T-helper 1 cell (primary cell): ENCODE results near the gene C19orf81.

Source experiments
- DNase-seq, 5 donors: peaks; one replicate each; pipeline ENCODE4 v3.0.0-alpha.2; 2012 to 2020

Gene C19orf81

GRCh38 chr19:50659318-50660087 is 10.3 kb downstream of the C19orf81 start:
- DNase-seq, result no peak

DNA sequence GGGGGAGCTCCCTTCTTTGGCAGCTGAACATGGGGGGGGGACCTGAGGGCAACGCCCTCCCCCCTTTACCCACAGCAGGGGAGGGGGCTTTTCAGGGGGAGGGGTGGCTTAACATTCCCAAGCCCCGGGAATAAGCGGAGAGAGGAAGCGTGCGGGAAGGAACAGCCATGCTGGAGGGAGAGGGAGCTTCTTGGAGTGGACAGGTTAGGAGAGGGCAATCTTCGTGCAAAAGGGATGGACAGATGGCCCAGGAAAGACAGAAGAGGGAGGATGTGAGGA is 10.8 kb downstream of the C19orf81 start:
- no peak for DNase-seq

GRCh38 chr19:50661023-50661422 is 11.8 kb downstream of the C19orf81 start:
- DNase-seq, result no peak

- DNase-seq, result no peak
Observed at GRCh38 chr19:50661766-50662650, 12.8 kb downstream of the C19orf81 start.

DNA sequence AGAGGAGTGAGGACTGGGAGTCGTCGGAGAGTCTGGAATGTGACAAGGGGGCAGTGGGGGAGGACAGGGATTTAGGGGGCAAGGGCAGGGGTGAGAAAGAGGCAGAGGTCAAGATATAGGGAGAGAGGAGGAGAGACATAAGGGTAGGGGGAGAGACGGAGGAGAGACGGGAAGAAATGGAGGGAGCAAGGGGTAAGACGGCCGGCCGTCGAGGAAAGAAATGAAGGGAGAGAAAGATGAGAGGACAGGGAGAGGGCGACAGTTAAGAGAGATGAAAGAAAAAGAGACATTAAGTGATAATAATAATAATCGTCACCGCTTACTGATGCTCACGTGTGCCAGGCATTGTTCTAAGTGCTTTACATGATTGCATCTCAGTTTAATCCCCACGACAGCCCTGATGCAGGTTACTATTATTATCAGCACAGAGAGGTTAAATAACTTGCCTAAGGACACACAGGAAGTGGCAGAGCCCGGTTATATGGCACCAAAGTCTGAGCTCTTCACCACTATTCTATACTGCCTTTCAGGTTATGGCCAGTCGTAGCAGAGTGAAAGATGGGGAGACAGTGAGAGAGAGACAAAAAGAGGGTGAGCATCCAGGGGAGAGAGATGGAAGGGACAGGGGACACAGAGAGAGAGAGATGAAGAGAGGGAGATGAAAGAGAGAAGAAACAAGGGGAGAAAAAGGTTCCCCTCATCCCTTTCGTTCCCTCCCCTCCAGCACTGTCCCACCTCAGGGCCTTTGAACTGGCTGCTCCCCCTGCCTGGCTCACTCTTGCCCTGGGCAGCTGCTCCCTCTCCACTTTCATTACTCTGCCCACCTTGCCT is 13.6 kb downstream of the C19orf81 start:
- no peak for DNase-seq

DNA sequence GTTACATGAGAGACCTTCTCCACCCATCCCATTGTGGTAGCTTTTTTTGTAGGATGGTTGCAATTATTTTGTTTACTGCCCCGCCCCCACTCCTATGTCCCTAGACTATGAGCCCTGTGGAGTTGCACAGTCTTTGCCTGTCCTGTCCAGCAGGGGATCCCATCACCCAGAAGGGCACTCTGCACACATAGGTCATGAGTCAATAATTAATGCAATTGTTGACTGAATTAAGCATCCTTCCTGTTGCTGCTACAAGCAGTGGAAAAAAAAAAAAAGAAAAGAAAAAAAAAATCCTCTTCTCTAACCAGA is 14.2 kb downstream of the C19orf81 start:
- no peak for DNase-seq

GRCh38 chr19:50664204-50664603 is 15.0 kb downstream of the C19orf81 start:
- DNase-seq, result no peak

DNA sequence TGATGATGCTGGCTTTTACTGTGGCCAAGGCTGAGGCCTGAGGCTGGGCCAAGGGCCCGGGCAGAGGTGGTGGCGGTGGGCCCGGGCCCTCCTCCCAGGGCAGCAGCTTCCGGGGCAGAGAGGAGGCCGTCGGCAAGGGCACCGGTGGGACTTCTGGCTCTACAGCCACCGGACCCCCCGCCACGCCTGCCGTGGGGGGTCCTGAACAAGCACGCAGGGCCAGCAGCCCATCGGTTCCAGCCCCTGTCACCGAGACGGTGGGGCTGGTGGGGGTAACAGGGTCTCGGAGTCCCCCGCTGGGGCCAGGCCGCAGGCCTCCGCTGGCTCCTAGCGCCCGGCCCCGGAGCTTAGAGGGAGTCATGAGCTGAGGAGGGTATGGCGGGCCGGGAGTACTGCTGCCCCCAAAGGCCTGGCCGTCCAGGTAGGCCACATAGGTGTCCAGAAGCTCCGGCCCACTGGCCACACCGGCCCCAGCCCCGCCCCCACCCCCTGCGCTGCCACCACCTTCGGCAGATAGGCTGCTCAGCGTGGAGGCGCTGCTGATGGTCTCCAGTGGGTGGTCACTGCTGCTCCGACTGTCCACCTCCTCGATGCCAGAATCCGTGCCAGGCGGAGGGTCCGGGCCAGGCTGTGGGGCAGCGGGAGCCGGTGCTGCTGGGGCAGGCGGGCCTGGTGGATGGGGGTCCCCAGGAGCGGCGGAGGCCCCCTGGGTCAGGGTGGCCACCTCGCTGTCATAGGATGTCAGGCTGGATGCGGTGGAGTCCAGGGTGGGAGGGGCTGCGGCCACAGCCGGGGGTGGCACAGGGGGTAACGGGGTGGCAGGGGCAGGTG is 17.3 kb downstream of the C19orf81 start:
- DNase-seq, result no peak

GRCh38 chr19:50667177-50667758 is 18.0 kb downstream of the C19orf81 start:
- DNase-seq, result no peak

GRCh38 chr19:50667759-50668231 is 18.6 kb downstream of the C19orf81 start:
- no peak for DNase-seq

- no peak for DNase-seq
Observed at GRCh38 chr19:50668416-50668815, 19.2 kb downstream of the C19orf81 start.

- no peak for DNase-seq
Observed at GRCh38 chr19:50668879-50669278, 19.6 kb downstream of the C19orf81 start.

GRCh38 chr19:50669302-50670101 is 20.3 kb downstream of the C19orf81 start:
- peak in 2 of 5 donors; percentile 9 to 31 for DNase-seq

GRCh38 chr19:50670102-50670380 is 20.8 kb downstream of the C19orf81 start:
- no peak for DNase-seq

GRCh38 chr19:50673118-50673517 is 23.9 kb downstream of the C19orf81 start:
- no peak for DNase-seq

GRCh38 chr19:50676625-50677197 is 27.5 kb downstream of the C19orf81 start:
- no peak for DNase-seq

- DNase-seq, result no peak
Observed at GRCh38 chr19:50677636-50678035, 28.4 kb downstream of the C19orf81 start.

DNA sequence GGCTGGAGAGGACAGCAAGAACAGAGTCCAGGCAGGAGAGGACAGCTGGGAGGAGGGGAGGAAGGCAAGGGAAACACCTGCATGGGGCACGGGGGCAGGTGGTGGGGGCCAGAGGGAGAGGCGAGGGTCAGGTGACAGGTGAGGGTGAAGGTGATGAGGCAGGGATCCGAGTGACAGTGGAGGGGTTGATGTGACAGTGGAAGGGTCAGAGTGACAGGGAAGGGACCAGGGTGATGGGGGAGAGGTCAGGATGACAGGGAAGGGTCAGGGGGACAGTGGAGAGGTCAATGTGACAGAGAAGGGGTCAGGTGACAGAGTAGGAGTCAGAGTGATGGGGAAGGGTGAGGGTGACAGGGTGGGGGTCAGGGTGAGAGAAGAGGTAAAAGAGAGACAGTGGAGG is 29.1 kb downstream of the C19orf81 start:
- no peak for DNase-seq

DNA sequence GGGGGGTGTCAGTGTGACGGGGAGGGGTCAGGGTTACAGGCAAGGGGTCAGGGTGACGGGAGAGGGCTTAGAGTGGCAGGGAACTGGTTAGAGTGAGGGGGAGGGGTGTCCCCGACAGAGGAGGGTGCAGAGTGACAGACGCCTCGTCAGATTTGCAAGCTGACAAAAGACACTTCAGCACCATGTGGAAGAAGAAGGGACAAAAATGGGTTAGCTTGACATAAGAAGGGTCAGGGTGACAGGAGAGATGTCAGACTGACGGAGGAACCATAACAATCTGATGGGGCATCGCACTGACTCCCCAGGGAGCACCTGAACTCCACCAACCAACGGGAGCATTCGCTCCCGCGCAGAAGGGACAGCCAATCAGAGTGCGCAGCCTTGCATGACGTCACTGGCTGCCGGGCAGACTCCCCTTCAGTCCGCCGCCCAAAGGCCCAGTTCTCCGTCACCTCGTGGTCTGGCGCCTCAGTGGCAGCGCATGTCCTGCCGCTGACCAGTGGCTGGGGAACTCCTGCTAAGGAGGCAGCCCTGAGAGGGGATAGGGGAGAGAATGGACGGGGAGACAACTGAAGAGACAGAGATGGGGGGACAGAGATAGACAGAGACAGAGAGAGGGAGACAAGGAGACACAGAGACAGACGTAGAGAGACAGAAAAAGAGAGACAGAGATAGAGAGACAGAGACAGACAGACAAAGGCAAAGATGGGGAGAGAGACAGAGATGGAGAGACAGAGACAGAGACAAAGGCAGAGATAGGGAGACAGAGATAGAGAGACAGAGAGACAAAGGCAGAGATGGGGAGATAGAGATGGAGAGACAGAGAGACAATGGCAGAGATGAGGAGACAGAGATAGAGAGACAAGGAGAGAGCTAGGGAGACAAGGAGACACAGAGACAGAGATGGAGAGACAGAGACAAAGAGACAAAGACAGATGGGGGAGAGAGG is 30.2 kb downstream of the C19orf81 start:
- DNase-seq, result peak in 3 of 5 donors; percentile 47 to 84 (median 60)
